ENCODE results near the gene MIX23. TPM values are rescaled to one million over a fixed set of nuclear protein-coding genes. Genes with fewer than 3 reads are reported as not detected.

The MIX23 gene
- total RNA-seq, 1 experiment from 2014 or later = 85.2 TPM

DNA sequence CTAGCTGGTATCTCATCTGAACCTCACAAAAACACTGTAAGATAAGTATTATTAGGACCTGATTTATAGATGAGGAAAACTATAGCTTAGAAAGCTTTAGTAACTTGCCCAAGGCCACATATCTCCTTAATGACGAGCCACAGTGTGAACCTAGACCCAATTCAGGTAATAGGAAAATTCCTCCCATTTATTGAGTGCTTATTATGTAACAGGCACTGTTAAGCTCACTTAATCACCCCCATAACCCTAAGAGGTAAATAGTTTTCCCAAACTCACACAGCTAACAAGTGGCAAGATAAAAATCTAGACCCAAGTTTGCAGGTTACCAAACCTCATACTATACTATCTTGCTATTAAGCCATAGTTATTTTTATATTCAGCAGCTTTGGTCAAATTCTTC is 24.9 kb upstream of the MIX23 start:
- TF ChIP-seq, protein P1, sequence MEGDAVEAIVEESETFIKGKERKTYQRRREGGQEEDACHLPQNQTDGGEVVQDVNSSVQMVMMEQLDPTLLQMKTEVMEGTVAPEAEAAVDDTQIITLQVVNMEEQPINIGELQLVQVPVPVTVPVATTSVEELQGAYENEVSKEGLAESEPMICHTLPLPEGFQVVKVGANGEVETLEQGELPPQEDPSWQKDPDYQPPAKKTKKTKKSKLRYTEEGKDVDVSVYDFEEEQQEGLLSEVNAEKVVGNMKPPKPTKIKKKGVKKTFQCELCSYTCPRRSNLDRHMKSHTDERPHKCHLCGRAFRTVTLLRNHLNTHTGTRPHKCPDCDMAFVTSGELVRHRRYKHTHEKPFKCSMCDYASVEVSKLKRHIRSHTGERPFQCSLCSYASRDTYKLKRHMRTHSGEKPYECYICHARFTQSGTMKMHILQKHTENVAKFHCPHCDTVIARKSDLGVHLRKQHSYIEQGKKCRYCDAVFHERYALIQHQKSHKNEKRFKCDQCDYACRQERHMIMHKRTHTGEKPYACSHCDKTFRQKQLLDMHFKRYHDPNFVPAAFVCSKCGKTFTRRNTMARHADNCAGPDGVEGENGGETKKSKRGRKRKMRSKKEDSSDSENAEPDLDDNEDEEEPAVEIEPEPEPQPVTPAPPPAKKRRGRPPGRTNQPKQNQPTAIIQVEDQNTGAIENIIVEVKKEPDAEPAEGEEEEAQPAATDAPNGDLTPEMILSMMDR (IDR thresholded peaks at IDR 0.05; ENCODE audit: insufficient read depth in 1 of 2, low read depth in 1 of 2, low read length in 1 of 2, severe bottlenecking in 1 of 2, unreplicated experiment in 1 of 2) = no peak
- Mint-ChIP-seq H3K4me1 (ENCODE audit: low read depth, unreplicated experiment) (peaks cover 3% of the 10 kb centered on the region), H3K27ac (ENCODE audit: unreplicated experiment) (no peak overlapping the region), H3K9me3 (ENCODE audit: unreplicated experiment) (no peaks in the 10 kb centered on the region), H3K4me3 (ENCODE audit: unreplicated experiment) (no peak overlapping the region), H3K36me3 (ENCODE audit: insufficient read depth, unreplicated experiment) (peaks cover 6% of the 10 kb centered on the region), H3K27me3 (ENCODE audit: insufficient read depth, unreplicated experiment) (no peaks in the 10 kb centered on the region)
- Histone ChIP-seq H3K27me3 (replicated peaks; ENCODE audit: control insufficient read depth, insufficient read depth, low read length) (no peaks in the 10 kb centered on the region), H3K4me1 (no peaks in the 10 kb centered on the region), H3K9me3 (no peaks in the 10 kb centered on the region), H3K36me3 (ENCODE audit: control insufficient read depth, insufficient read depth, low read length) (no peaks in the 10 kb centered on the region), H3K4me3 (ENCODE audit: low read depth, low read length) (no peak overlapping the region)
- CTCF ChIA-PET = no interaction called here
- POLR2A ChIA-PET = no interaction called here
- intact Hi-C loops (cut with micrococcal nuclease; ENCODE audit: unreplicated experiment) = no loop called here
- no peak for DNase-seq
- no TSS peak for BruUV-seq (replicated peaks)

DNA sequence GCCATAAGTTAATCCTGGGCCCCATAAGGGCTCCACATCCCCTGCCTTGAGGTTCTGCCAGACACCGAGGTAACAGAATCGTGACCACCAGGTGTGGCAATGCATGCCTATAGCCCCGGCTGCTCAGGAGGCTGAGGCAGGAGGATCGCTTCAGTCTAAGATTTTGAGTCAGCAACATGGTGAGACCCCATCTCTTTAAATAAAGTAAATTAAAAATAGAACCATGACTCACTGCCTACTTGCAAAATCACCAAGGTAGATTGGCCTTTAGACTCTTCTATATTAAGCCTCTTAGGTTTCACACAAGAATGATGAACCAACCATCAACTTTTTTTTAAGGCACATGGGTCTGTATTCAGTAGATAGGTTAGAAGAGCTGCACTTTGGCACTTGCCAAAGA is 23.2 kb upstream of the MIX23 start:
- H3K36me3 ChIP-seq (ENCODE audit: control insufficient read depth, insufficient read depth, low read length) = no peaks in the 10 kb centered on the region
- no peak overlapping the region for H3K4me3 ChIP-seq (ENCODE audit: low read depth, low read length)
- H3K4me3 Mint-ChIP-seq (ENCODE audit: unreplicated experiment) = no peak overlapping the region
- H3K4me1 ChIP-seq = no peaks in the 10 kb centered on the region
- intact Hi-C loops (cut with micrococcal nuclease; ENCODE audit: unreplicated experiment) = no loop called here
- no peaks in the 10 kb centered on the region for H3K9me3 ChIP-seq
- H3K27me3 ChIP-seq (replicated peaks; ENCODE audit: control insufficient read depth, insufficient read depth, low read length) = no peaks in the 10 kb centered on the region
- CTCF ChIA-PET = interaction anchor here (0.8 kb wide), 1 partner anchor 13 kb away, joined by 3 read pairs; no protein-coding TSS in a partner anchor
- no peak for DNase-seq
- H3K9me3 Mint-ChIP-seq (ENCODE audit: unreplicated experiment) = no peaks in the 10 kb centered on the region
- no peak overlapping the region for H3K27ac Mint-ChIP-seq (ENCODE audit: unreplicated experiment)
- no peaks in the 10 kb centered on the region for H3K4me1 Mint-ChIP-seq (ENCODE audit: low read depth, unreplicated experiment)
- POLR2A ChIA-PET = no interaction called here
- BruUV-seq (replicated peaks) = no TSS peak
- H3K36me3 Mint-ChIP-seq (ENCODE audit: insufficient read depth, unreplicated experiment) = peaks cover 6% of the 10 kb centered on the region
- TF ChIP-seq, protein P1 (IDR thresholded peaks at IDR 0.05; ENCODE audit: insufficient read depth in 1 of 2, low read depth in 1 of 2, low read length in 1 of 2, severe bottlenecking in 1 of 2, unreplicated experiment in 1 of 2) = no peak
- H3K27me3 Mint-ChIP-seq (ENCODE audit: insufficient read depth, unreplicated experiment) = no peaks in the 10 kb centered on the region

DNA sequence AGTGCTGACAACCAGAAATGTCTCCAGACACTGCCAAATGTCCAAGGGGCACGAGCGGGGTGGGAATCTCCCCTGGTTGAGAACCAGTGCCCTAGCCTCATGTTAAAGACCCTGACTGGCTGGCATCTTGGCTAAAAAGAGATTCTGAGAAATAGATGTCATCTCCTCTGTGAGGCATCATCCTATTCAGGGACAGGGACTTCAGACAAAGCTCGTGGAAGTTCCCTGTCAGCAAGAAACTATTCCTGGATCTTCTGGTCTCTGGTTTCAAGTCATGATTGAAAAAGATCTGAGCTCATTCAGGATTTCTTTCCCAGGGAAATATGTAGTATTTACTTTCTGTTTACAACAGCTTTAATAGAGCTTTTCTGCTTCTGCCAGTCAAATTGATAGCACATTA is 22.0 kb upstream of the MIX23 start:
- DNase-seq = no peak
- Mint-ChIP-seq H3K36me3 (ENCODE audit: insufficient read depth, unreplicated experiment) (peaks cover 6% of the 10 kb centered on the region), H3K27ac (ENCODE audit: unreplicated experiment) (no peak overlapping the region), H3K27me3 (ENCODE audit: insufficient read depth, unreplicated experiment) (no peaks in the 10 kb centered on the region), H3K4me3 (ENCODE audit: unreplicated experiment) (no peak overlapping the region), H3K9me3 (ENCODE audit: unreplicated experiment) (no peaks in the 10 kb centered on the region), H3K4me1 (ENCODE audit: low read depth, unreplicated experiment) (no peaks in the 10 kb centered on the region)
- CTCF ChIA-PET = no interaction called here
- Histone ChIP-seq H3K9me3 (no peaks in the 10 kb centered on the region), H3K27me3 (replicated peaks; ENCODE audit: control insufficient read depth, insufficient read depth, low read length) (no peaks in the 10 kb centered on the region), H3K4me1 (no peaks in the 10 kb centered on the region), H3K36me3 (ENCODE audit: control insufficient read depth, insufficient read depth, low read length) (no peaks in the 10 kb centered on the region), H3K4me3 (ENCODE audit: low read depth, low read length) (no peak overlapping the region)
- POLR2A ChIA-PET = no interaction called here
- TF ChIP-seq, protein P1 (IDR thresholded peaks at IDR 0.05; ENCODE audit: insufficient read depth in 1 of 2, low read depth in 1 of 2, low read length in 1 of 2, severe bottlenecking in 1 of 2, unreplicated experiment in 1 of 2) = no peak
- no TSS peak for BruUV-seq (replicated peaks)
- intact Hi-C loops (cut with micrococcal nuclease; ENCODE audit: unreplicated experiment) = no loop called here

Measured in Caco-2 (cell line).